ENCODE results near the gene EBP.

Gene EBP

DNA sequence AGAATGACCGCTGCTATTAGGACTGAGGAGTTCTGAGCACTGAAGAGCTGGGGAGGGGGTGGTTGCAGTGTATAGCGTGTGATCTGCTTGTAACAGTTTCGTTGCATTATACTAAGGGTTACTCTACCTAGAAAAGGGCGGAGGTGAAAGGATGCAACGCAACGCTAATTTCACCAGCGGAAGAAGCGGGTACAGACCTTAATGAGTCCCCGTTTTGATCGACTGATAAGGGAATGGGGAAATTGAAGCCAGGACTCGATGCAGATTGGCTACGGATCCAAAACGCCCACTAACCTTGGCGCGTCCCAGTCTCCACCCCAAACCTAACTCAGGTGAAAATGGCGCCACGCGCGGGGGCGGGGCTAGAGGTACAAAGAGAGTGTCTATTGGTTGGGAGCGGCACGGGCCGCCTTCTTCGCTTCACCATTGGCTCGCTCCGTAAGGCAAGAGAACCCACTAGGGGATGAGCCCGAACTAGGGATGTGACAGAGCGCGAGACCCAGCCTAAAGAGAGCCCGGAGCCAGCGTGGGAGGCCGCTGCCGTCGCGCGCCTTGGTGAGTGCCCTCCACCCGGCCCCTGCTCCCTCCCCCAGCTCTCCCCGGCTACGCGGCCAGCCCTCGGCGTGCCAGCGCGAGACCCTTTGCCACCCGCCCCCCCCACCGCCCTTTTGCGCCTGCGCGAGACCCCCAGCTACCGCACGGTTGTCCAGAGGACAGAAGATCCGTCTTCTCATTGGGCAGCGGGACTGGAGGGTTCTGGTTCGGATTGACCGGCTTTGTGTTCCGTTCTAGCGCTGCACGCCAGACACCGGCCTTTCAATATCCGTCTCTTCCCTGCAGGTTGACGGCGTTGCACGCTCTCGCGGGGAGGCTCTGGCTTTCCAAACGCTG is at the start of gene EBP:
Gene EBP (plus strand): TSS at position 456 of the 891 bp plus-strand sequence. CDS start 1,964 bp downstream, outside the sequence.
- DNase-seq, result peak; percentile 98

DNA sequence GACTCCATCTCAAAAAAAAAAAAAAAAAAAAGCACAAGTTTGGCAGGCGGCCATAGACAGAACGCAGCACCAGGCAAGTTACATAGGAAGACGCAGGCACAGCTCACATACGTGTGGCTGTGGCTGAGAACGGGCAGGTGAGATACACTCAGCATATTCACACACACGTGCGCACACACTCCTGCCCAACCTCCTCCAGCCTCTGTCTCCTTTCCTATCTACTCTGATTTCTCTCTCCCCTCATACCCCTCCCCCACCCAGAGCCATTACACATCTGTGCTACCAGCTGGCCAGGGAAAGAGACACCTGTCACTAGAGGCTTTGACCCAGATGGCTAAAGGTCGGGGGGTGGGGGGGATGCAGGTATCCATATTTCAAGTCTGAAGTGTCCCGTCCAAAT is 49.4 kb upstream of the EBP start:
- DNase-seq, result no peak

DNA sequence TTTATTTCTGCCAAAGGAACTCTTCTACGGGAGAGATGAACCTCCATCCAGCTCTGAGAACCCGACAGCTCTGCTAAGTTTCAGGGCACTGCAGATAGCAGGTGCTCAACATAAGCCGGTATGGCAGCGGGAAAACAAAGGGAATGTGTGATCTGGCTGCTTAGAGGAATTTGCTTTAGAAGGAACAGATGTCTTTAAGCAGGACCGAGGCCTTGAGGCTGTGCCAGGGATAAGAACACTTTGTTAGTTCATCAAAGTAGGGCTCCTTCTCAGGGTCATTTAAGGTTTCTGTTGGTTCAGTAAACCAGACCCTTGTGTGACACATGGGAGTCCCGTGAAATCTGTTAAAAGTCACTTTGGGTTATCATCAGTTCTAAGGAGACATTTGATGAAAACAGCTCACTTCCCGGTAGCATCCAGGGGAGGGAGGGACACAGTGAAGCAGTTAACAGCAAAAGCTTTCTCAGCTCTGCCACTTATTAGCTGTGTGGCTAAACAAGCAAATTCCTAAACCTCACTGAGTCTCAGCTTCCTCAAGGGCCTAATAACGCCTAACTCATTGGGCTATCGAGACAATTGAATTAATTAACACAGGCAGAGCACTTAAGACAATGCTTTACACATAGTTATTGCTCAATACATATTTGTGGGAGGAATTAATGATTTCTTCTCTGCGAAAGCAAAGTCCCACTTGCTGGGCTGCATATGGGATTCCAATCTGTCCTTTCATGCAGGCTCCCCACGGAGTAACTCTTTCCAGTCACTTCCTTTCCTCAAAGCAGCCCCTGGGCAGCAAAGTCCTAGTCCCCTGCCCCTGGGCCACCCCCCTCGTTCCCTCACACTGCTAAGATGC is 48.5 kb upstream of the EBP start:
- no peak for DNase-seq

DNA sequence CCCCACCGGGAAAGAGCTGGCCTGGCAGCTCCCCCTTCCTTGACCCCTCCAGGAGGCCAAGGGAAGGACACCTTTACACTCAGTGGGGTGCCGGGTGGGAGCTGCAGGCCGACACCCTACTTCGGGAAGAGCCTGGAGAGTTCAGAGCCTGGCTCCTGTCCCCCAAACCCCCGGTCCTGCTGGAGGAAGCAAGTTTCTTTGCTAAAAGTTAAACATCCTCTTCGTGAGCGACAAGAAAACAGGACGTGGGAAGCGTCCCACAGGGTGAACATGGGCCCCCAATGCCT is 48.0 kb upstream of the EBP start:
- no peak for DNase-seq

DNA sequence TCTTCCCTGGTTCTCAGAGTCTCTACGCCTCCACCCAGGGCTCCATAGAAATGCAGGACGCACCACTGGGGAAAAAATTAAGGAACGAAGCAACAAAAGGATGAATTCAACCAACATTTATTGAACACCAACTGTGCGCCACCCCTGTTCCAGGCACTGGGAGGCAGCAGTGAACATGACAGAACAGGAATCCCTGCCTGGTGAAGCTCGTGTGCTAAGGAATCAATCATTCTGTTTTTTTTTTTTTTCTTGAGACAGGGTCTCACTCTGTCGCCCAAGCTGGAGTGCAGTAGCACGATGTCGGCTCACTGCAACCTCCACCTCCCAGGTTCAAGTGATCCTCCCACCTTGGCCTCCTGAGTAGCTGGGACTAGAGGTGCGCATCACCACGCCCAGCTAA is 47.5 kb upstream of the EBP start:
- DNase-seq, result no peak

DNA sequence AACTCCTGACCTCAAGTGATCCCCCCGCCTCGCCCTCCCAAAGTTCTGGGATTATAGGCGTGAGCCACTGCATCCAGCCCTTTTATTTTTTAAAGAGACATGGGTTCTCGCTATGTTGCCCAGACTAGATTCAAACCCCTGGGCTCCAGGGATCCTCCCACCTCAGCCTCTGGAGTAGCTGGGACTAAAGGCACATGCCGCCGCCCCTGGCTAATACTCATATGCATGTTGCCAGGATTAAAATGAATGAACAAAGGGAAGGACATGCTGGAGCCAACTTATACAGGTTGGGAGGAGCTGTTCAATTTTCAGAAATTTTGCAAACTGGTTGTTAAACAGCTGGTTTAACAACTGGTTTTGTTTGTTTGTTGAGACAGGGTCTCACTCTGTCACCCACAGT is 47.0 kb upstream of the EBP start:
- no peak for DNase-seq

DNA sequence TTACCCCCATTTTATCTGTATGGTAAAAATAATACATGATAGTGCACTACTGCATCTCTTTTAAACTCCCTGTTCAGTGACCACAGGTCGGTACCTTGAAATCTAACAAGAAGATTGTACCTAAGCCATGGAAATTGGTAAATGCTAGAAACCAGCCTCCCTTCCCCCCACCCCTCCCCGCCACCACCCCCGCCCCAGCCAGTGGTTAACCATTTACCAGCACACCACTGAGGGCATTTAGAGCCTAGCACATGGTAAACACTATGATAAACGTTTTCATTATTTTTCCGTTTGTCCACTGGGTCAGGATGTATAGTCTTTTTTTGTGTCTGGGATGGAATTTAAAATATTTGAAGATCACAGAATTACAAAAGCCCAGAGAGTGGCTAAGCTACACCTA is 46.3 kb upstream of the EBP start:
- DNase-seq, result no peak

DNA sequence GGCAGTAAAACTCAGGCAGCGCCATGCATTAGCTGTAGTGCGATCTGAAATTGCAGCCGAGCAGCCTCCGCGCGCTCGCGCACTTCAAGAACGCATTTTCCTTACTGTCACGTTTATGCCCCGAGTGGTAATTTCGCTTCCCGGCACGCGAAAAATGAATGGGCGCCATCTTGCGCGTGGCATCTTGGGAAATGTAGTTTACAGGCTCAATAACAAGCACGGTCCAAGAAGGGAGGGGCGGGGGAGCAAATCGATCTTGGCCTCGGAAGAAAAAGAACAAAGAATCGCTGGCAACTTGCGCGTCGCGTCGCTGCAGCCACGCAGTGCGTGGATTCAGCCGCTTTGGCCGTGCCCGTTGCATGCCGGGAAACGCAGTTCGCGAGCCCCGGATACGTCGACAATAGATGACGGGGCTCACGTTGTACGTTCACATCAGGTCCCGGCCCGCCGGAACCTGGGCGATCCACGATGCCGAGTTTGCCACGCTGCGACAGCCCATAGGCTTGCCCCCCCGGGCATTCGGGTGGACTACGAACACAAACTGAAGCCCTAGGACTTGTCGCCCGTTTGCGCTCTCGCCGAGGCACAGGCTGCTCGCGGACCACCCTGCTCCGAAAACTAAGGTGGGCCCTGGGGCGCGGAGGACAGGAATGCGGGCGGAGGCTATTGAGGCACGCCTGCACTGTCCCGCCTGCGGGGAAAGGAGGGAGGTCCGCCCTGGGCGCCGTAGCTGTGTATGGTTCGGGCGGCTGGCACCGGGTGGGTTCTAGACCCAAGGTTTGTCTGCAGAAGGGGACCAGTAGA is 45.6 kb upstream of the EBP start, which contains the start of gene FTSJ1:
Gene FTSJ1 (plus strand): TSS at position 426 of the 804 bp plus-strand sequence. CDS start 1,849 bp downstream, outside the sequence.
- DNase-seq, result peak; percentile 89

DNA sequence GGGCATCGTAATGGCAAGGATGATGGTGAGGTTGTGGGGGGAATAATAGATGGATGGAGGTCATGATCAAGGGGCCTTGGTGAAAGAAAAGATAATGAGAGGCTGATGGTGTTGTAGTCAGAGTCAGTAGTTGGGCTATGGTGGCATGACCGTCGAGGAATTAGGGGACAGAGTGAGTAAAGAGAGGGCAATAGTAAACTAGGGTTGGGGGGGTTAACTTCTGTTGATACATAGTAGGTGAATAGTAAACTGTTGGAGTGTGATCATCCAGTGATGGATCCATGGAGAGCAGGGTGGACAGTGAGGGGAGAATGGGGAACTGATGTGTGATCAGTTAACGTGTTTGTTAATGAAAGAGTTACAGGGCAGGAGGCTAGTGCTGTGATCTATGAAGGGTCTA is 44.7 kb upstream of the EBP start:
- DNase-seq, result no peak

DNA sequence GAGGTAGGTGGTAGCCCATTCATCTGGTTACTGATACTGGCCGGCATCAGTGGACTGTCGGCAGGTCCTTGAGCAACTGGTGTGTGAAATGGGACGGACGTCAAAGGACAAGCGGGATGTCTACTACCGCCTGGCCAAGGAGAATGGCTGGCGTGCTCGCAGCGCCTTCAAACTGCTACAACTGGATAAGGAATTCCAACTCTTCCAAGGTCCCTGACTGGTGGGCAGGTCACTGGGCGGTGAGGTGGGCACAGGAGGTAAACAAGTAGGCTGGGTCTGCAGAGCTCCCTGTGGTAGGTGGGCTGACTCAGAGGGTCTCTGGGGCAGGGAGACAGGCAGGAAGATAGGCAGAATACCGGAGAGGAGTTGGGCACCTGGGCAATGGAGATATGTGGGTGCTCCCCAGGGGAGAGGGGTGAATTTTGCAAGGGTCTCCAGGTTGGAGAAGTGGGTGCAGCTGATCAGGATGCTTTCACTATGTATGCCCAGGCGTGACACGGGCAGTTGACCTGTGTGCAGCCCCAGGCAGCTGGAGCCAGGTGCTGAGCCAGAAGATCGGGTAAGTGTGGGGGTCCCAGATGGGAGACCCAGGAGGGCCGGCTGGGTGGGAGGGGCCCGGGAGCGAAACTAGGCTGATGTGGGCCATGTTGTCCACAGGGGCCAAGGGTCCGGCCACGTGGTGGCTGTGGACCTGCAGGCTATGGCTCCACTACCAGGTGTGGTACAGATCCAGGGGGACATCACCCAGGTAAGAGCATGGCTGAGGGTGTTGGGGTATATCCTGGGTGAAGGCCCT is 43.5 kb upstream of the EBP start:
- DNase-seq, result no peak

DNA sequence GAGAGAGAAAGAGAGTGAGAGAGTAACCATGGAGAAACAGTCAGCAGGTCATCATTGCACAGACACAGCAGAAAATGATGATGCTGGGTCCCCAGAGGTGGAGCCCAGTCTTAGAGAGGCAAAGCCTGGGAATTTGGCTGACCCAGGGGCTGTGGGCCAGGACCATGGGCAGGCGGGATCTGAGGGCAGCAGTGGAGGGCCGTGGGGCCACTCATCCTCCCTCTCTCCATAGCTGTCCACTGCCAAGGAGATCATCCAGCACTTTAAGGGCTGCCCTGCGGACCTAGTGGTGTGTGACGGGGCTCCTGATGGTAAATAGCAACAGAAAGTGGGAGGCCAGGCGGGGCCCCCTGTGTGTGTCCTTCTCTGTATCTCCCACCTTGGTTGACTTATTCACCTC is 42.8 kb upstream of the EBP start:
- DNase-seq, result no peak

DNA sequence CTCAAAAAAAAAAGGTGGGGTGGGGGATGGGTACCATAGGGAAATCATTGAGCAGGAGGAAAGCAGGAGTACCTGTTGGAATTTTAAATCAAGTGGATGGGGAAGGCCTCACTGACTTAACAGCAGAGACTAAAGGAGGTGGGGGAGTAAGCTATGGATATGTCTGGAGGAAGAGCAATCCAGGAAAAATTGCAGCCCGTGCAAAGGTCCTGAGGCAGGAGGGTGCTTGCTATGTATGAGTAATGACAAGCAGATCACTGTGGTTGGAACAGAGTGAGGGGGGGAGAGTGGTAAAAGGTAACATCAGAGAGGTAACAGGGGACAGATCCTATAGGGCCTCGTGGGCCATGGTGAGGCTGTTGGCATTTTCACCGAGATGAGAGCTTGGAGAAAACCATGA is 41.5 kb upstream of the EBP start:
- no peak for DNase-seq

DNA sequence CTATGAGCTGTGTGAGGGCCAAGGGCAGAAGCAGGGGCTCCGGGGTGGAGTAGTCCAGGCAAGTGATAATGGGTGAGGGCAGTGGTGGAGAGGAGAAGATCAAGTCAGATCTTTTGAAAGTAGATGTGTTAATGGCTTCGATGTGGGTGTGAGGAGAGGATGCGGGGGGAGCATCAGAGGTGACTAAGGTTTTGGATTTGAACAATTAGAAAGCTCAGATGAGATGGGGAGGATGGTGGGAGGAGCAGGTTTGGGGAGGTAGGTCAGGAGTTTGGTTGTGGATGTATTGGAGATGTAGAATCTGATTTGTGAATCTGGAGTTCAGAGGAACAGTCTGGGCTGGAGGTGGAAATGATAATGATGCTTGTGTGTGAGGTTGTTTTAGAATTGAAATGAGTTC is 41.0 kb upstream of the EBP start:
- DNase-seq, result no peak

DNA sequence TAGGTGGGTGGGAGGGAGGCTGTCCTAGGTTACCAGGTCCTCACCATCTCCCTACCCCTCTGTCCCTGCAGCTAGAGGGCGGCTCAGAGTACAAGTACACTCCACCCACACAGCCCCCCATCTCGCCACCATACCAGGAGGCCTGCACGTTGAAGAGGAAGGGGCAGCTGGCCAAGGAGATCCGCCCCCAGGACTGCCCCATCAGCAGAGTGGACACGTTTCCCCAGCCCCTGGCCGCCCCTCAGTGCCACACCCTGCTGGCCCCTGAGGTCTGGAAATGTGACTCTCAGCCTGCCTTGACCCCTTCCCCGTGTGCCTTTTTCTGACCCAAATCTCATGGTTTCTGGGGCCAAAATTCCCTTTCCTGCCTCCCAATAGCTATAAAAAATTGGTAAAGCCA is 39.1 kb upstream of the EBP start:
- no peak for DNase-seq

DNA sequence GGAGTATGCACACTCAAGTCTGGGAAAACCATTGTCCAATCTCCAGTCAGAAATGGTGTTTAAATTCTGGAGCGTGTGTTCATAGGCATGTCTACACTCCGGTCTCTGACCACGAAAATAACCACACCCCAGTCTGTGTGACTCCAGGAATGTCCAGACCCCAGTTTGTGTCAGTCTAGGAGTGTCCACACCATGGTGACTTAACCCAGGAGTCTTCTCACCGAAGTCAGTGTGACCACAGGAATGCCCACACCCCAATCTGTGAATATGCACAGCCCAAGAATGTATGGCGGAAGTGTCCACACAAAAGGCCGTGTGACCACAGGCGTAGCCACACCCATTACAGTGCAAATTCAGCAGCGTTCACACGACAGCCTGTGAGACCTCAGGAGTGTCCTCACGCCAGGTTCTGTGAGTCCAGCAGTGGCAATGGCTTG is 34.2 kb upstream of the EBP start:
- no peak for DNase-seq

DNA sequence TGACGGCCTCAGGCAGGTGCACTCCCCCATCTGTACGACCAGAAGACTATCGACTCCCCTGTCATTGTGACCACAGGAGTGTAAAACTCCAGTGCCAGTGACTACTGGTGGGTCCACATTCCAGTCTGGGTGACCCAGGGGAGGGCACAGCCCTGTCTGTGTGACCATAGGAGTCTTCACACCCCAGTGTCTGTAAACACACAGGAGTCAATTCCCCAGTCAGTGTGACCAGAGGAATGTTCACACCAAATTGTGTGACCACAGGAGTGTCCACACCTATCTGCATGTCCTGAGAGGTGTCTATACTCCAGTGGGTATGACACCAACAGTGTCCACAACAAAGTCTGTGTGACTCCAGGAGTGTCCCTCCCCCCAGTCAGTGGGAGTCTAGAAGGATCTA is 33.6 kb upstream of the EBP start:
- DNase-seq, result no peak

DNA sequence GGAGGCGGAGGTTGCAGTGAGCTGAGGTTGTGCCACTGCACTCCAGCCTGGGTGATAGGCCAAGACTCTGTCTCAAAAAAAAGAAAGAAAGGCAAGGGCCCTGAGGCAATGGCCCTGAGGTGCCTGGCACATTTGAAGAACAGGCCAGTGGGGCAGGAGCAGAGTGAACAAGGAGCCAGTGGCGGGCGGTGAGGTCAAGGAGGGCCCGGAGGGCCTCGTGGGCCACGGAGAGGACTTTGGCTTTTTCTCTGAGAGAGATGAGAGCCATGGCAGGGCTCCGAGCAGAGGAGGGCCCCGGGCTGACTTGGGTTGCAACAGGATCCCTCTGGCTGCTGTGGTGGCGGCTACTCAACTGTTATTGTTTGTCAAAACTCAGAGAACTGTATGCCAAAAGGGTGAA is 32.3 kb upstream of the EBP start:
- DNase-seq, result no peak

DNA sequence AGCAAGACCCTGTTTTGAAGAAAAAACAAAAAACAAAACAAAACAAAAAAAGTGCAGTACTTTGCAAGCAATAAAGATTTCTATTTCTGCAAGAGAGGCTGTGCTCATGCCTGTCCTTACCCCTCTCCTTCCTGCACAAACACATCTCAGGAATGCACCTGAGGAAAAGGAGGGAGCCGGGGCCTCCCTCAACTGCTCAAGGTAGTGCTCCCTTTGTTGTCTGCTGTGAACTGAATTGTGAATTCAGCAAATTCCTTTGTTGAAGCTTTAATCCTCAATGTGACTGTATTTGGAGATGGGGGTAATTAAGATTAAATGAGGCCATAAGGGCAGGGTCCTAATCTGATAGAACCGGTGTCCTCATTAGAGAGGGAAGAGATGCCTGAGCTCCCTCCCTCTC is 31.7 kb upstream of the EBP start:
- DNase-seq, result no peak

DNA sequence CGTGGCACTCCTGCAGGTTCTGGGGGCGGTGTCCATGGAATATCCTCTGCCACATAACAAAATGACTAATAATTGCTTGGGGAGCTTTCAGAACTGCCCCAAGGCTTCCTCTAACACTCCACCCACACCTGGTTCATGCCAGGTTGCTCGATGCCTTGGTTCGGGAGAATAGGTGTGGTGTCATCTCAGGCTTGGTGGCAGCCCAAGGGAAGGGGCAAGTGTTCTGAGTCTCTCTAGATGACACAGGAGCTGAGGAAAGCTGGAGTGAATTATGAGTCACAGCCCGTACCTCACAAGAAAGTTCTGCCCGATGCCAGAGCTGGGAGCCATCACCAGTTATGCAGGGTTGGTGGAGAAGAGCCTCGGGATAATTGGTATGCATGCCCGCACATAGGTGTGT is 30.9 kb upstream of the EBP start:
- DNase-seq, result no peak

DNA sequence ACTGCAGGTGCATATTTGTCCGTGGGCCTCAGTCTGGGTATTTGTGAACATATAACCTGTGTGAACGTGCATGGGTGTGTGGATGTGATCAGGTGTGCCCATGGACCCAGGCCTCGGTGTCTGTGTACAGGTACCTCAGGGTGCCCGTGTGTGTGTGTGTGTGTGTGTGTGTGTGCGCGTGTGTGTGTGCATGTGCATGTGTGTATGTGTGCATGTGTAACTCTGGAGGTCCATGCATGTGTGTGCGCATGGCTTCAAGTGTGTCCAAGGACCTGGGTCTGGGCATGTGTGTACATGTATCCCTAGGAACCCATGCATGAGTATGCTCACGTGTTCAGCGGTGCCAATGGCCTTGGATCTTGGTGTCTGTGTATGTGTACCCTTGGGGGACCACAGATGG is 29.8 kb upstream of the EBP start:
- DNase-seq, result no peak

DNA sequence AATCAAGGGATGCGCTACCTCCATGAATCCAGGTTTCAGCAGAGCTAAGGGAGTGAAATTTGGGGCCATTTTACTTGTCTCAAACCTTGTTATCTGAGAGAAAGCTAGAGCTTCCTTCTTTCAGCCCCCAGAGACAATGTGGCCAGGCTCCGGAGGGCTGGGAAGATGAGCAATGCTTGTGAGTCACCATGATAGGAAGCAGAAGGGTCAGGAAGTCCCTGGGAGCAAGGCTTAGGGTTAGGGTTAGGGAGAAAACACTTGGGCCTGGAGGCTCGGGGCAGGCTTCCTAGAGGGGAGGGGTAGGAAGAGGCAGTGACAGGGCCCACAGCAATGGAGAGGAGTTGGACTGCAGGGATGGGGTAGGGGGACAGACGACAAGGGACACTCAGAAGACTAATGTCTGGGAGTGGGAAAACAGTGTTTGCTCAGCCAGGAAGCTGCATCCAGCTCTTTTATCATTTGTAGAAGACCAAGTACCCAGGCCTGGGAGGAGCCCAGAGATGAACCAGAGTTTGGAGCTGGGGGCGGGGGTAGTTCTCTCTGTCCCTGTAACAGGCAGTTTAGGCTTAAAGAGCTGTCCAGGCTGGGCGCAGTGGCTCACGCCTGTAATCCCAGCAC is 29.2 kb upstream of the EBP start:
- no peak for DNase-seq

DNA sequence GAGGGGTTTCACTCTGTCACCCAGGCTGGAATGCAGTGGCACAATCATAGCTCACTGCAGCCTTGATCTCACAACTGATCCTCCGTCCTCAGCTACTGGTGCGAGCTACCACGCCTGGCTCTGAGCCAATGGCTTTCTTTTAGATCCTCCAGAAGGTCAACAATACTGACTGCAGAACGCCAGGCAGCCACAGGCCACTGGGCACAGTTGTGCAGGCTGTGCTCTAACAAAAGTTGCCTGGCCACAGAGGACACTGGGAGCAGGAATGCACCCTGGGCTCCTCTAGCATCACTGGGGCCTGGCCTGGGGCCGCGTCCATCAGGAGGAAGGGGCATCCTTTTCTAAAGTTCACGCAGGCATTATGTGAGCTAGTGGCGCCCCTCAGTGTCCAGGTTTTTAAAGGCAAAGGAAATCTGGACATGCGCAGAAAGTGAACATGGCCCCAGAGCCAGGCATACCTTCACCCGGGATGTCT is 27.7 kb upstream of the EBP start:
- peak; percentile 35 for DNase-seq
